Panc1 (cell line): ENCODE data around the gene UBAC1. TPM values are rescaled to one million over a fixed set of nuclear protein-coding genes. Genes with fewer than 3 reads are reported as not detected.

ENCODE experiments used
- ATAC-seq: fragments of 200-7000 bp; cut with Tn5 transposase; 2 replicates; pipeline ENCODE4 v1.9.1; 2020; ENCODE audit warnings: mild to moderate bottlenecking, moderate library complexity
- BruUV-seq: library from RNA; stranded (reverse); fragments of 400-500 nt; replicated peaks from 2 replicates; lab custom pipeline; 2021; lab: Mats Ljungman, UMichigan
- CTCF ChIA-PET: fragments of 300-600 bp; sonication (Branson Sonifier 250); formaldehyde crosslinking; loops from one replicate; lab custom pipeline; 2022; ENCODE audit warnings: antibody characterized with exemption; lab: Charles Lee
- POLR2A ChIA-PET: fragments of 300-600 bp; sonication (Branson Sonifier 250); formaldehyde crosslinking; loops from one replicate; lab custom pipeline; 2022; ENCODE audit warnings: antibody characterized with exemption; lab: Charles Lee
- DNase-seq: peaks from one replicate; pipeline ENCODE4 v3.0.0-alpha.2; 2010; ENCODE audit warnings: low read depth, low spot score
- H3K27ac ChIP-seq: 2 replicates; pipeline ENCODE4 v1.5.1; 2011; ENCODE audit warnings: mild to moderate bottlenecking, low read length, inconsistent platforms
- H3K27me3 ChIP-seq: fragments of 200-500 bp; sonication (Bioruptor generic); 2 replicates; pipeline ENCODE4 v1.6.0; 2014; ENCODE audit warnings: low read length, inconsistent platforms; ENCODE audit not compliant: control insufficient read depth, insufficient read depth
- H3K36me3 ChIP-seq: fragments of 200-500 bp; sonication (Bioruptor generic); 2 replicates; pipeline ENCODE4 v1.5.1; 2014; ENCODE audit warnings: inconsistent platforms, mild to moderate bottlenecking, low read length, moderate library complexity; ENCODE audit not compliant: control insufficient read depth, insufficient read depth
- H3K4me1 ChIP-seq: 2 replicates; pipeline ENCODE4 v1.5.1; 2011; ENCODE audit warnings: inconsistent platforms, mild to moderate bottlenecking, low read length, moderate library complexity; ENCODE audit not compliant: control insufficient read depth, insufficient read depth
- H3K4me3 ChIP-seq, 2 experiments: 2 replicates each; pipeline ENCODE4 v1.5.1; 2011 to 2012; ENCODE audit warnings: low read depth in 2 of 2, low read length in 2 of 2, mild to moderate bottlenecking in 2 of 2, inconsistent platforms in 1 of 2, moderate library complexity in 1 of 2
- H3K9me3 ChIP-seq: fragments of 200-500 bp; sonication (Bioruptor generic); 2 replicates; pipeline ENCODE4 v1.5.1; 2014; ENCODE audit warnings: low read depth, mild to moderate bottlenecking, inconsistent platforms, low read length, moderate library complexity; ENCODE audit not compliant: control insufficient read depth, insufficient read depth
- CTCF ChIP-seq: fragments of 450-650 bp; IDR thresholded peaks from 2 replicates; pipeline ENCODE4 v1.5.1; 2017; ENCODE audit warnings: mild to moderate bottlenecking
- POLR2AphosphoS5 ChIP-seq: IDR thresholded peaks from 2 replicates; pipeline ENCODE4 v1.6.1; 2012; ENCODE audit warnings: mild to moderate bottlenecking, low read depth, low read length, moderate library complexity
- REST ChIP-seq, 2 experiments: IDR thresholded peaks; 2 replicates each; pipeline ENCODE4 v1.6.1; 2011 to 2012; ENCODE audit warnings: low read depth in 2 of 2, control low read depth in 1 of 2, low read length in 1 of 2, mild to moderate bottlenecking in 1 of 2, moderate library complexity in 1 of 2; ENCODE audit not compliant: insufficient read depth in 1 of 2
- SIN3A ChIP-seq: IDR thresholded peaks from 2 replicates; pipeline ENCODE4 v1.6.1; 2012; ENCODE audit warnings: low read depth, mild to moderate bottlenecking, low read length, moderate library complexity, borderline replicate concordance; ENCODE audit not compliant: insufficient read depth
- TCF7L2 ChIP-seq: IDR thresholded peaks from 2 replicates; pipeline ENCODE4 v1.6.1; 2011; ENCODE audit warnings: mild to moderate bottlenecking, low read depth, low read length, inconsistent platforms
- in situ Hi-C: cut with HindIII; loops from 2 replicates; pipeline ENCODE4 v1.10.0; 2016; ENCODE audit warnings: low sequenced_read_pairs, low pct_unique_long_range_greater_than_20kb
- intact Hi-C: fragments of 100-400 bp; cut with micrococcal nuclease; formaldehyde crosslinking; loops from one replicate; pipeline ENCODE4 v1.10.0; 2022; ENCODE audit not compliant: unreplicated experiment
- total RNA-seq: library from RNA; stranded (reverse); gene quantifications from one replicate; pipeline ENCODE4 v1.2.1, GENCODE V29; 2021; ENCODE audit not compliant: unreplicated experiment

Gene UBAC1
- total RNA-seq, 1 experiment from 2014 or later = 38.0 TPM

GRCh38 chr9:136002215-136002614 lies 41.0 kb upstream of the UBAC1 start:
- no TSS peak for BruUV-seq
- ATAC-seq (no peak), DNase-seq (no peak)
- no peak overlapping the region for H3K27ac ChIP-seq
- in situ Hi-C loops = no loop called here
- no peak overlapping the region for H3K4me3 ChIP-seq
- H3K4me1 ChIP-seq = peaks cover 23% of the 10 kb centered on the region
- intact Hi-C loops = no loop called here
- ChIA-PET POLR2A (no interaction called here), CTCF (no interaction called here)
- no peaks in the 10 kb centered on the region for H3K9me3 ChIP-seq
- H3K36me3 ChIP-seq = no peaks in the 10 kb centered on the region
- H3K27me3 ChIP-seq = no peaks in the 10 kb centered on the region
- TF ChIP-seq SIN3A (no peak), POLR2AphosphoS5 (no peak), CTCF (no peak), TCF7L2 (no peak), REST (IDR thresholded peaks at IDR 0.05; ENCODE audit: insufficient read depth in 1 of 2, low read depth in 2 of 2, low read length in 1 of 2) (no peak)

GRCh38 chr9:136001231-136001630 lies 40.1 kb upstream of the UBAC1 start:
- Histone ChIP-seq H3K36me3 (no peaks in the 10 kb centered on the region), H3K4me3 (no peak overlapping the region), H3K9me3 (no peaks in the 10 kb centered on the region), H3K4me1 (peaks cover 23% of the 10 kb centered on the region), H3K27me3 (no peaks in the 10 kb centered on the region), H3K27ac (no peak overlapping the region)
- no TSS peak for BruUV-seq
- POLR2A ChIA-PET = interaction anchor here (0.6 kb wide), 1 partner anchor 26 kb away, joined by 3 read pairs; no protein-coding TSS in a partner anchor
- CTCF ChIA-PET = no interaction called here
- in situ Hi-C loops = no loop called here
- intact Hi-C loops = no loop called here
- peak; percentile 44 for ATAC-seq
- TF ChIP-seq REST (IDR thresholded peaks at IDR 0.05; ENCODE audit: insufficient read depth in 1 of 2, low read depth in 2 of 2, low read length in 1 of 2) (no peak), SIN3A (no peak), CTCF (no peak), TCF7L2 (no peak), POLR2AphosphoS5 (no peak)
- DNase-seq = no peak
